Activated CD4-positive, alpha-beta T cell treated with anti-CD3 and anti-CD28 coated beads, Interleukin-2, amount 10 ng/mL, durations not matched to agents 24 days and 14 days (primary cell): ENCODE measurements around the gene DMTF1. TPM values are rescaled to one million over a fixed set of nuclear protein-coding genes. Genes with fewer than 3 reads are reported as not detected.

Source experiments
- DNase-seq: peaks from one replicate; pipeline ENCODE4 v3.0.0; 2022
- H3K27ac Mint-ChIP-seq: one replicate; pipeline ENCODE4 v1.8.0; 2022; ENCODE audit warnings: mild to moderate bottlenecking, mixed read lengths
- H3K27me3 Mint-ChIP-seq: one replicate; pipeline ENCODE4 v1.8.0; 2022; ENCODE audit warnings: mixed read lengths
- H3K36me3 Mint-ChIP-seq: one replicate; pipeline ENCODE4 v1.8.0; 2022; ENCODE audit warnings: low read depth, mild to moderate bottlenecking, mixed read lengths
- H3K4me1 Mint-ChIP-seq: one replicate; pipeline ENCODE4 v1.8.0; 2021; ENCODE audit warnings: mixed read lengths
- H3K4me3 Mint-ChIP-seq: one replicate; pipeline ENCODE4 v1.8.0; 2022; ENCODE audit warnings: mild to moderate bottlenecking, moderate library complexity, mixed read lengths
- H3K9me3 Mint-ChIP-seq: one replicate; pipeline ENCODE4 v1.8.0; 2021; ENCODE audit warnings: mixed read lengths
- intact Hi-C: fragments of 100-400 bp; cut with micrococcal nuclease; formaldehyde crosslinking; loops from one replicate; pipeline ENCODE4 v1.15.1; 2023
- total RNA-seq: library from RNA; stranded (reverse); gene quantifications from 2 replicates; pipeline ENCODE4 v1.2.3, GENCODE V29; 2022

DMTF1 gene
- total RNA-seq, 1 donor from 2014 or later = 102 TPM

DNA sequence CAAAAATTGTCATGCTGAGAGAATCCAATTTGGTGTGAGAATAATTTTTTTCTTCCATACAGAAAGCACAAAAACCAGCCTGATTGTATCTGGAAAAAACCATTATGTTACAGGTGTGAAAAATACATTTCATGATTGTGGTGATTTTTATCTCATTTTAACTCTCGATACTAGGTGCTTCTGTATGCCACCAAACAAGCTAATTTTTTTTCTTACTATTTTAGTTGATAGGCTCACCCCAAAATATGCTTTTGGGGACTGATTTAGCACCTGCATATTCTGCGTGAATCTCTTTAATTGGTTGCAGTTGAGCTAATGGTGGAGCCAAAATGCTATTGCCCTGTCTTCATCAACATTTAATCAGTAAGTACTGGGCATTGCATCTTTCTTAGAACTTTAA lies 1.9 kb downstream of the DMTF1 start:
- Mint-ChIP-seq H3K27ac (no peak overlapping the region), H3K9me3 (no peaks in the 10 kb centered on the region), H3K4me3 (peak overlapping the region; percentile 88), H3K36me3 (peaks cover 14% of the 10 kb centered on the region), H3K4me1 (peaks cover 32% of the 10 kb centered on the region), H3K27me3 (no peaks in the 10 kb centered on the region)
- no peak for DNase-seq
- intact Hi-C loops = loop anchor here (5.0 kb wide), 3 partner anchors 33 to 723 kb away; partner anchors contain the start of genes DBF4, RUNDC3B and SLC25A40

DNA sequence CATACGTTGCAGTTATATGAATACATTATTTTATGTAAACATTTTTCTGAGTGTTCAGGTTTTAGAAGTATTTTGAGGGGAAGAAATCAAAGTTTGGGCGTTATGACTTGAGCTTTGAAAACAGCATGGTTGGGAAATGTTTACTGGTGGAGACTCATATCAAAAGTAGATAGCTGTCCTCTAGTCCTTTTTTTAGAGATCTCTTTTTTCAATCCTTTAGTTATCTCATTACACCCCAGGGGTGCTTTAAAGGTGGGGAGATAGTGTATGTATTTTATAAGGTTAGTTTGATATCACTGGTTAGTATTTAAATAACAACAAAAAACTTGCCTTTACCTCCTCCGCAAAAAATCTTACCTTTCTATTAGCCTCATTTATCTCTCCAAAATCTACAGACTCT lies 2.3 kb downstream of the DMTF1 start:
- intact Hi-C loops = loop anchor here (5.0 kb wide), 3 partner anchors 33 to 723 kb away; partner anchors contain the start of genes DBF4, RUNDC3B and SLC25A40
- H3K27me3 Mint-ChIP-seq = no peaks in the 10 kb centered on the region
- H3K36me3 Mint-ChIP-seq = peaks cover 15% of the 10 kb centered on the region

DNA sequence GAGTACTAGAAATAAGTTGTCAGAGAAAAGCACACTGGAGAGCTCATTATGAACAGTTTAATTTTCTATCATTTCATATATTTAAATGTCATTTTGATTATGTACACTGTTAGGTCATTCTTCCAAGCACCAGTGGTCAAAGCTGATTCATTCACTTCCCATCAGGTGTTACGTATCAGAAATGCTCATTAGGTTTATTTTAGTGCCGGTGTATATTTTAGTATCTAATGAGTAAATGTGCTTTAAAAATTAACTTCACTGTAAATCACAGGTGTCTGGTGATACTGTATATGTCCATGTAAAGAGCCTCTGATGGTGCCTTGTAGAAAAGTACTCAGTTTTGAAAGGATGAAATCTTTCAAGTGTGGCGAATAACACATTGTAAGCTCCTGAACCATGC lies 3.5 kb downstream of the DMTF1 start:
- intact Hi-C loops = no loop called here
- H3K4me1 Mint-ChIP-seq = peaks cover 37% of the 10 kb centered on the region
- peaks cover 19% of the 10 kb centered on the region for H3K36me3 Mint-ChIP-seq
- no peaks in the 10 kb centered on the region for H3K9me3 Mint-ChIP-seq
- peak overlapping the region; percentile 53 for H3K4me3 Mint-ChIP-seq
- H3K27me3 Mint-ChIP-seq = no peaks in the 10 kb centered on the region
- DNase-seq = no peak
- H3K27ac Mint-ChIP-seq = no peak overlapping the region

More for the DNA sequence above, 2.3 kb downstream of the DMTF1 start:
- peaks cover 33% of the 10 kb centered on the region for H3K4me1 Mint-ChIP-seq
- no peaks in the 10 kb centered on the region for H3K9me3 Mint-ChIP-seq
- no peak overlapping the region for H3K27ac Mint-ChIP-seq
- no peak for DNase-seq
- H3K4me3 Mint-ChIP-seq = peak overlapping the region; percentile 88

DNA sequence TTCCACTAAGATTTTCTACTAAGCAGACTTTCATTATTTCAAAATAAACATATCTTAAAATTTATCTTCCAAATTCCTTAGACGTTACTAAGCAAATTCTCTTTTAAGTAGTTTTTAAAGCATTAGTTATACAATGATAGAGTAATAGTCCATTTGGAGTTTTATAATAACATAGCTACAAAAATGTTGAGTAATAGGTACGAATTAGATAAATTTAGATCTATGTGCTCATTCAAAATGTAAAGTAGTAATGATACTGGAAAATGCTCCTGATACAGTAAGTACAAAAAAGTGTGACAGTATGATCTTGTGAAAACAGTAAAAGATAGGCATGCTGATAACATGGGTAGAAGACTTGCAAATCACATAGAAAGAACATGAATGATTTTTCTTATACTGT lies 4.5 kb downstream of the DMTF1 start:
- no peak for DNase-seq
- no peaks in the 10 kb centered on the region for H3K27me3 Mint-ChIP-seq
- H3K4me1 Mint-ChIP-seq = peaks cover 35% of the 10 kb centered on the region
- H3K4me3 Mint-ChIP-seq = no peak overlapping the region
- H3K9me3 Mint-ChIP-seq = no peaks in the 10 kb centered on the region
- H3K36me3 Mint-ChIP-seq = peaks cover 19% of the 10 kb centered on the region
- H3K27ac Mint-ChIP-seq = peak overlapping the region; percentile 25
- intact Hi-C loops = no loop called here

DNA sequence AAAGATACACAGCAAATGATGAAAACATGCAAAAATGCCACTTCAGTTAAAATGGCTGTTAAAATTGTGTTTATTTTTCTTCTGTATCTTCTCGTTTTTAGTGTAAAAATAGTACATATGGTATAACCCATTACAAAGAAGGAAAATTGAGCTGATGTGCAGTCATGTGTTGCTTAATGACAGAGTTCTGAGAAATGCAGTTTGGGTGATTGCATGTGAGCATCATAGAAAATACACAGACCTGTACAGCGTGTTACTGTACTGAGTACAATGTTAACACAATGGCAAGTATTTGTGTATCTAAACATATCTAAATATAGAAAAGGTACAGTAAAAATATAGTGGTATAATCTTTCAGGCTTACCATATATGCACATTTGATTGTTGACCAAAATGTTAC lies 7.3 kb downstream of the DMTF1 start:
- H3K27me3 Mint-ChIP-seq = no peaks in the 10 kb centered on the region

DNA sequence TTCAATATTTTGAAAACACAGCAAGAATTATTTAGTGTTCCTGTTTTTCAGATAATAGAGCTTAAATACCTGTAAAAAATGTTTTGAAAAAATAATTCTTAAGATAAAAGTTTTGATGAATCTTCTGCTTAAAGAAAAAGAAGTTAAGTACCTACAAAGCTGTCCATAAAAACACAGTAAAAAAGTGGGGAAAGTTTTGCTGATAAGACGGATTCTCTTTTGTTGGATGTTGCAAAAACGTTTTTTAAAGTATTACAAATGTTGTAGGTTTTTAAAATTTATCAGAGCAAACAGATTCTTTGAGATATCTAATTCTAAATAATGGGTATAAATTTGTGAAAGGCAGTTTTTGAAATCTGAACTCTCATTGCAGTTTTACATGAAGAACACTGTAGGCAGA lies 12.2 kb downstream of the DMTF1 start:
- peaks cover 61% of the 10 kb centered on the region for H3K36me3 Mint-ChIP-seq
- peaks cover 20% of the 10 kb centered on the region for H3K4me1 Mint-ChIP-seq
- no peaks in the 10 kb centered on the region for H3K27me3 Mint-ChIP-seq
- intact Hi-C loops = no loop called here
- DNase-seq = no peak
- H3K9me3 Mint-ChIP-seq = no peaks in the 10 kb centered on the region
- H3K4me3 Mint-ChIP-seq = no peak overlapping the region
- no peak overlapping the region for H3K27ac Mint-ChIP-seq

More for the DNA sequence above, 7.3 kb downstream of the DMTF1 start:
- Mint-ChIP-seq H3K4me3 (no peak overlapping the region), H3K9me3 (no peaks in the 10 kb centered on the region), H3K27ac (no peak overlapping the region), H3K4me1 (peaks cover 33% of the 10 kb centered on the region), H3K36me3 (peaks cover 30% of the 10 kb centered on the region)
- DNase-seq = no peak
- intact Hi-C loops = no loop called here

DNA sequence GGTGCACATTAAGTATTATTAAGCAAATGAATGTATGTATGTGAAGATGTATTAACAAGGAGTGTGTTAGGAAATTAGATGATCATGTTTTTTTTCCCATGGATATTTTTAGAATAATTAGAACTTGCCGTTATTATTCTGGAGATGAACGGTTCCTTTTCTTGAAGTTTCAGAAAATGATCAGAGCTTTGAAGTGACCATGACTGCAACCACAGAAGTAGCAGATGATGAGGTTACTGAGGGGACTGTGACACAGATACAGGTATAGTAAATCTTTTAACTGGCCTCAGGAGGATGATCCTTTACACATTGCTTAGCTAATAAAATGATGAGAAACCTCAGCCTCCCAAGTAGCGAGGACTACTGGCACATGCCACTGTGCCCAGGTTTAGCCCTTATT lies 18.6 kb downstream of the DMTF1 start:
- intact Hi-C loops = no loop called here
- Mint-ChIP-seq H3K4me3 (no peak overlapping the region), H3K27ac (no peak overlapping the region), H3K9me3 (no peaks in the 10 kb centered on the region), H3K4me1 (peaks cover 15% of the 10 kb centered on the region), H3K36me3 (peaks cover 70% of the 10 kb centered on the region), H3K27me3 (no peaks in the 10 kb centered on the region)
- DNase-seq = no peak

DNA sequence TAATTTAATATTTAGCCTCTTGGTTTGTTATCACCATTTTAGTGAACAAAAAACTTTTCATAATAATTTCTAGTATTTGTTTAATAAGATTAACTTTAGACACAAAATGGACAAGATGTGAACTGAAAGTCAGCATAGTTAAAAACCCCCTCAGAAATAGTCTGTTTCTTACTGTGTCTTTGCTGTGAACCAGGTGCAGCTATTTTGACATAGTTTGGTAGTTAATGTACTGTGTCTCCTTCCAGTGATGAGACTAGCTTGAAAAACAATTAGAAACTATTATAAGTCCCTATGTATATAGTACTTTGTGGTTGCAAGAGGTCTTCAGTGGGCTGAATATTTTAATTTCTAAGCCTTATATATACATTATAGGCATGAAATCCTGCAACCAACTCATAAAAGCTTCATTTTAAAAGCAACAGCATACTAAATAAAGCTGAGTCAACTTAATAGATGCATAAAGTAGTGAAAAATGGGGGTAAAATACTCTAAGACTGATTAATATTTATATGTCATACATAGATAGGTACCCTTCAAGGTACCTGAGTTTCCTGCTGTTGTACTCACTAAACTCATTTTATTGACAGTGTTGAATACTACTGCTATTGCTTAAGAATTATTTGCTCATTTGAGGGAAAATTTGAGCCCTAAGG lies 19.2 kb downstream of the DMTF1 start:
- Mint-ChIP-seq H3K4me1 (peaks cover 15% of the 10 kb centered on the region), H3K27ac (no peak overlapping the region), H3K9me3 (no peaks in the 10 kb centered on the region), H3K4me3 (no peak overlapping the region), H3K36me3 (peaks cover 71% of the 10 kb centered on the region), H3K27me3 (no peaks in the 10 kb centered on the region)
- DNase-seq = no peak
- intact Hi-C loops = no loop called here

DNA sequence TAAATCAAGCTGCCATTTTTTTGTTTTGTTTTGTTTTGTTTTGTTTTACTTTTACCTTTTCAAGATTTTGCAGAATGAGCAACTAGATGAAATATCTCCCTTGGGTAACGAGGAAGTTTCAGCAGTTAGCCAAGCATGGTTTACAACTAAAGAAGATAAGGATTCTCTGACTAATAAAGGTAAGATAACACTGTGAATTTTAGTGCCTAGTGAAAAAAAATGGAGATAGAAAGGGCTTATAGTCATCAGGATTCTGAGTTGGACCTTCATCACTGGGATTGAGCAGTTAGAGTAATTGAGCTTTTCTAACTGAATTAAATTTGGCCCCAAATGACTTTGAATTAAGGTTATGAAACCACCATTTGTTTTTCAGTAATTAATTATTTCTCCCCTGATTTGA lies 21.2 kb downstream of the DMTF1 start:
- Mint-ChIP-seq H3K36me3 (peaks cover 67% of the 10 kb centered on the region), H3K27me3 (no peaks in the 10 kb centered on the region), H3K4me3 (no peak overlapping the region), H3K27ac (no peak overlapping the region), H3K4me1 (peaks cover 18% of the 10 kb centered on the region), H3K9me3 (no peaks in the 10 kb centered on the region)
- no peak for DNase-seq
- intact Hi-C loops = no loop called here

DNA sequence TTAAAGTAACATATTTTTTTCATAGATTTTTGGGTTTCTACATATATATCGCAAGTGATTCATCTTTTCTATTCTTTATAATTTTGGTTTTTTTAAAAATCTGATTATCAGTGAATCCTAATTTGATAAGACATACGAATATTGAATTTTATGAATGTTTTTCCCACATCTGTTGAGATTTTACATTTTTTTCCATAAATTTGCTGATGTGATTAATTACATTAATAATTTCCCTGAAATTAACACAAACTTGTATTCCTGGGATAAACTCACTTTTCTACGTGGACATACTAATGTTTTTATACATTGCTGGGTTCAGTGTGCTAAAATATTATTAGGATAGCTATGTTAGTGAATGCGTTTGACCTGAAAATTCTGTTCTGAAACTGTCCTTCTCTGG lies 26.1 kb downstream of the DMTF1 start:
- no peak overlapping the region for H3K27ac Mint-ChIP-seq
- no peaks in the 10 kb centered on the region for H3K27me3 Mint-ChIP-seq
- no peak for DNase-seq
- H3K36me3 Mint-ChIP-seq = peaks cover 60% of the 10 kb centered on the region
- H3K9me3 Mint-ChIP-seq = no peaks in the 10 kb centered on the region
- intact Hi-C loops = no loop called here
- peaks cover 22% of the 10 kb centered on the region for H3K4me1 Mint-ChIP-seq
- no peak overlapping the region for H3K4me3 Mint-ChIP-seq

DNA sequence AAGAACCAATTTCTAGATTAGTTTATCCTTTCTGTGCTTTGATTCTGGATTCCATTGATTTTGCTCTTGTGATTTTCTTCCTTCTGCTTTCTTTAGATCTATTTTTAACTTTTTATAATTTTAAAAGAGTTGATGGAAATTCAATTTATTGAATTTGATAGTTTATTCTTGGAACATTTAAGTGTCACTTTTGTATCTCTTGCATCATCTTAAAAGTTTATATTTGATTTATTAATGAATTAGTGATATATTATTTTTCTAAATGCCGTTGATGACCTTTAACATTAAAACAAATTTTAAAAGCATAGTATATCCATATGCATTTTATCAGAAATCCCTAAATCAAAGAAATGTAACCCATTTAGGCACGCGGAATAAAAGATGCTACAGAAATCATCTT lies 26.9 kb downstream of the DMTF1 start:
- Mint-ChIP-seq H3K4me1 (peaks cover 24% of the 10 kb centered on the region), H3K36me3 (peaks cover 61% of the 10 kb centered on the region)

DNA sequence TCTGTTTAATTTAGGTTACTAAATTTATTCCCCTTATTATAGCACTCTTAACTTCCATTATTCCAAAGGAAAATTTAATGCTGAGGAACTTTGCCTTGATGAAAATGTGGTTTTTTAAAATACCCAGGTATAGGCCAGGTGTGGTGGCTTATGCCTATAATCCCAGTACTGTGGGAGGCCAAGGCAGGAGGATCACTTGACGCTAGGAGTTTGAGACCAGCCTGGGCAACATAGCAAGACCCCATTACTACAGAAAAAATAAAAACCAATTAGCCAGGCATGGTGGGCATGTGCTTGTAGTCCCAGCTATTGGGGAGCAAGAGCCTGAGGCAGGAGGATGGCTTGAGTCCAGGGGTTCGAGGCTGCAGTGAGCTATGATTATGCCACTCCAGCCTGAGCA lies 34.9 kb downstream of the DMTF1 start:
- Mint-ChIP-seq H3K9me3 (no peaks in the 10 kb centered on the region), H3K27me3 (no peaks in the 10 kb centered on the region), H3K4me1 (peaks cover 23% of the 10 kb centered on the region), H3K36me3 (peaks cover 71% of the 10 kb centered on the region), H3K4me3 (no peak overlapping the region), H3K27ac (no peak overlapping the region)
- intact Hi-C loops = loop anchor here (5.0 kb wide), 1 partner anchor 35 kb away; the partner anchor contains the start of gene DMTF1
- no peak for DNase-seq

More for the DNA sequence above, 26.9 kb downstream of the DMTF1 start:
- intact Hi-C loops = no loop called here
- Mint-ChIP-seq H3K4me3 (no peak overlapping the region), H3K9me3 (no peaks in the 10 kb centered on the region), H3K27ac (no peak overlapping the region), H3K27me3 (no peaks in the 10 kb centered on the region)
- no peak for DNase-seq

DNA sequence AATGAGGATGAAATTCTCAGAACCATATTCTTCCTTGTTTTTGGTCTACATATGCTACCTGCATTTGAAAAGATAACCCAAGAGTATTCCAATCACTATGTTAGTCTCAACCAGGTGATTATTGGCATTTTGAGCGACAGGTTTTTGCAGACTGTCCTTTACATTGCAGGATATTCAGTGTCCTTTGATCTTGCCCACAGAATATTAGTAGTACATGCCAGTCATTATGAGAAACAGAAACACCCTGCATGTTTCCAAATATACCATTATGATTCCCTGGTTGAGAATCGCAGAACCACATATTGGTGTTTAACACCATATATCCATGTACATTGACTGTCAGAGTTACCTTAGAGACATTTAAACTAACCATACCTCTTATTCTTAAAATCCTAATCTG lies 36.7 kb downstream of the DMTF1 start:
- Mint-ChIP-seq H3K4me3 (no peak overlapping the region), H3K27me3 (no peaks in the 10 kb centered on the region), H3K9me3 (no peaks in the 10 kb centered on the region), H3K27ac (peak overlapping the region; percentile 8), H3K4me1 (peaks cover 18% of the 10 kb centered on the region), H3K36me3 (peaks cover 68% of the 10 kb centered on the region)
- DNase-seq = no peak
- intact Hi-C loops = loop anchor here (5.0 kb wide), 1 partner anchor 37 kb away; the partner anchor contains the start of gene DMTF1

DNA sequence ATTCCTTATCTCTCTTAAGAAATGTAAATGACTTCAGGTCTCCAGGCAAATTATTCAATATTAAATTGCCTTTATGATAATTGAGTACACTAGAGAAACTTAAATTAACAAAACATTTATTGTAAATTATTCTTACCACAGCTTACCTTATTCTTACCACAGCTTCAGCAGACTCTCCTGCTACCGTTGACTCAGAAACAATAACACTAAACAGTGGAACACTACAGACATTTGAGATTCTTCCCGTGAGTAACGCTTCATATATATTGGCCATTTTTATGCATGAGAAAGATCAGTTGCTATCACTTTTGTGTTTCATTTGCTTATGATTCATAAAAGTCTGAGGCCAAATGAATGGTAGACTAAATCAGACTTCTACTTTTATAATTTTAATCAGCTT lies 38.5 kb downstream of the DMTF1 start:
- no peaks in the 10 kb centered on the region for H3K27me3 Mint-ChIP-seq
- intact Hi-C loops = no loop called here
- no peak overlapping the region for H3K4me3 Mint-ChIP-seq
- peaks cover 17% of the 10 kb centered on the region for H3K4me1 Mint-ChIP-seq
- H3K9me3 Mint-ChIP-seq = no peaks in the 10 kb centered on the region
- peaks cover 67% of the 10 kb centered on the region for H3K36me3 Mint-ChIP-seq
- DNase-seq = no peak
- H3K27ac Mint-ChIP-seq = no peak overlapping the region
